MG63 (cell line): ENCODE data around the gene COL20A1. TPM values are rescaled to one million over a fixed set of nuclear protein-coding genes. Genes with fewer than 3 reads are reported as not detected.
"Not testable (repeated sequence)": the region's sequence is repeated elsewhere in the genome, so short reads cannot be mapped to it uniquely, and the experiment has no call there.

Experiments used
- DNase-seq: peaks from one replicate; pipeline ENCODE4 v3.0.0-alpha.2; 2020
- H3K27me3 ChIP-seq: fragments of 250-450 bp; sonication (Bioruptor Pico); 2 replicates; pipeline ENCODE4 v1.5.1; 2020; ENCODE audit warnings: mild to moderate bottlenecking, moderate library complexity
- H3K36me3 ChIP-seq: fragments of 250-450 bp; sonication (Bioruptor Pico); 2 replicates; pipeline ENCODE4 v1.5.1; 2020; ENCODE audit warnings: mild to moderate bottlenecking, moderate library complexity
- H3K4me3 ChIP-seq: fragments of 250-450 bp; sonication (Bioruptor Pico); 2 replicates; pipeline ENCODE4 v1.5.1; 2020; ENCODE audit warnings: mild to moderate bottlenecking, moderate library complexity
- H3K9me3 ChIP-seq: fragments of 250-450 bp; sonication (Bioruptor Pico); 2 replicates; pipeline ENCODE4 v1.5.1; 2020; ENCODE audit warnings: mild to moderate bottlenecking, moderate library complexity
- total RNA-seq: library from RNA; depleted of rRNA; stranded (reverse); fragments of >200 nt; shearing (Covaris generic); gene quantifications from 2 replicates; pipeline ENCODE4 v1.2.3, GENCODE V29; 2014; ENCODE audit warnings: low replicate concordance; rRNA removed

Gene COL20A1
- not detected in 2 replicates for total RNA-seq

GRCh38 chr20:63292904-63293303 is at the start of gene COL20A1:
TSS of gene COL20A1 (plus strand) at chr20:63293186. CDS start at chr20:63295108, 1,922 bp downstream.
- Histone ChIP-seq H3K9me3 (no peaks in the 10 kb centered on the region), H3K27me3 (peaks cover 14% of the 10 kb centered on the region), H3K36me3 (peaks cover 3% of the 10 kb centered on the region; the same call in 1 of the 2 replicates), H3K4me3 (no peak within 1 kb of the TSS)
- DNase-seq: no peak

- no peak for DNase-seq
- Histone ChIP-seq H3K27me3 (no peaks in the 10 kb centered on the region), H3K4me3 (no peak overlapping the region), H3K9me3 (no peaks in the 10 kb centered on the region), H3K36me3 (no peaks in the 10 kb centered on the region)
Measured at GRCh38 chr20:63243604-63244247, 49.3 kb upstream of the COL20A1 start.

- no peaks in the 10 kb centered on the region for H3K36me3 ChIP-seq
- no peak for DNase-seq
- no peaks in the 10 kb centered on the region for H3K9me3 ChIP-seq
- no peak overlapping the region for H3K4me3 ChIP-seq
- no peaks in the 10 kb centered on the region for H3K27me3 ChIP-seq
Measured at GRCh38 chr20:63244468-63244867, 48.5 kb upstream of the COL20A1 start.

- H3K27me3 ChIP-seq: no peaks in the 10 kb centered on the region
- DNase-seq: no peak
- H3K4me3 ChIP-seq: no peak overlapping the region
- H3K9me3 ChIP-seq: no peaks in the 10 kb centered on the region
- no peaks in the 10 kb centered on the region for H3K36me3 ChIP-seq
Measured at GRCh38 chr20:63246490-63247288, 46.3 kb upstream of the COL20A1 start.

- no peak overlapping the region for H3K4me3 ChIP-seq
Measured at GRCh38 chr20:63247671-63248228, 45.2 kb upstream of the COL20A1 start.

GRCh38 chr20:63248835-63249591 is 44.0 kb upstream of the COL20A1 start:
- no peak for DNase-seq
- Histone ChIP-seq H3K9me3 (no peaks in the 10 kb centered on the region), H3K27me3 (peaks cover 12% of the 10 kb centered on the region), H3K4me3 (no peak overlapping the region), H3K36me3 (no peaks in the 10 kb centered on the region)

More at GRCh38 chr20:63247671-63248228, 45.2 kb upstream of the COL20A1 start:
- Histone ChIP-seq H3K9me3 (no peaks in the 10 kb centered on the region), H3K27me3 (peaks cover 4% of the 10 kb centered on the region), H3K36me3 (no peaks in the 10 kb centered on the region)
- DNase-seq: no peak

GRCh38 chr20:63249891-63250290 is 43.1 kb upstream of the COL20A1 start:
- Histone ChIP-seq H3K36me3 (no peaks in the 10 kb centered on the region), H3K4me3 (no peak overlapping the region), H3K27me3 (peaks cover 18% of the 10 kb centered on the region)

GRCh38 chr20:63251350-63251749 is 41.6 kb upstream of the COL20A1 start:
- H3K27me3 ChIP-seq: peaks cover 33% of the 10 kb centered on the region
- DNase-seq, H3K4me3 ChIP-seq, H3K36me3 ChIP-seq, H3K9me3 ChIP-seq: not testable (repeated sequence)

More at GRCh38 chr20:63249891-63250290, 43.1 kb upstream of the COL20A1 start:
- DNase-seq: no peak
- no peaks in the 10 kb centered on the region for H3K9me3 ChIP-seq

- DNase-seq: no peak
- H3K36me3 ChIP-seq: no peaks in the 10 kb centered on the region
- peaks cover 37% of the 10 kb centered on the region for H3K27me3 ChIP-seq
- no peak overlapping the region for H3K4me3 ChIP-seq
- no peaks in the 10 kb centered on the region for H3K9me3 ChIP-seq
Measured at GRCh38 chr20:63252284-63252711, 40.7 kb upstream of the COL20A1 start.

- H3K27me3 ChIP-seq: peaks cover 37% of the 10 kb centered on the region
- no peaks in the 10 kb centered on the region for H3K36me3 ChIP-seq
- no peaks in the 10 kb centered on the region for H3K9me3 ChIP-seq
- DNase-seq: no peak
- no peak overlapping the region for H3K4me3 ChIP-seq
Measured at GRCh38 chr20:63253065-63253437, 39.9 kb upstream of the COL20A1 start.

GRCh38 chr20:63253438-63254231 is 39.4 kb upstream of the COL20A1 start:
- DNase-seq: no peak
- Histone ChIP-seq H3K27me3 (peaks cover 37% of the 10 kb centered on the region), H3K4me3 (no peak overlapping the region), H3K9me3 (no peaks in the 10 kb centered on the region), H3K36me3 (no peaks in the 10 kb centered on the region)

GRCh38 chr20:63254232-63254605 is 38.8 kb upstream of the COL20A1 start, which contains the start of gene NKAIN4:
TSS of gene NKAIN4 (minus strand) at chr20:63254463. CDS start at chr20:63254450, 13 bp downstream.
- H3K9me3 ChIP-seq: no peaks in the 10 kb centered on the region
- H3K27me3 ChIP-seq: peaks cover 37% of the 10 kb centered on the region
- H3K4me3 ChIP-seq: no peak within 1 kb of the TSS
- no peak for DNase-seq
- no peaks in the 10 kb centered on the region for H3K36me3 ChIP-seq

GRCh38 chr20:63254606-63255384 is 38.2 kb upstream of the COL20A1 start:
- Histone ChIP-seq H3K27me3 (peaks cover 37% of the 10 kb centered on the region), H3K9me3 (no peaks in the 10 kb centered on the region), H3K36me3 (no peaks in the 10 kb centered on the region), H3K4me3 (no peak overlapping the region)
- DNase-seq: no peak

- Histone ChIP-seq H3K36me3 (no peaks in the 10 kb centered on the region), H3K9me3 (no peaks in the 10 kb centered on the region), H3K4me3 (no peak overlapping the region), H3K27me3 (peaks cover 37% of the 10 kb centered on the region)
- DNase-seq: no peak
Measured at GRCh38 chr20:63255931-63256704, 36.9 kb upstream of the COL20A1 start.

GRCh38 chr20:63256954-63257353 is 36.0 kb upstream of the COL20A1 start:
- no peaks in the 10 kb centered on the region for H3K9me3 ChIP-seq
- H3K27me3 ChIP-seq: peaks cover 37% of the 10 kb centered on the region
- no peak overlapping the region for H3K4me3 ChIP-seq
- no peak for DNase-seq
- no peaks in the 10 kb centered on the region for H3K36me3 ChIP-seq
